ENCODE measurements around the gene EDEM2.
"Not testable (repeated sequence)": the region's sequence is repeated elsewhere in the genome, so short reads cannot be mapped to it uniquely, and the experiment has no call there.

Gene EDEM2

DNA sequence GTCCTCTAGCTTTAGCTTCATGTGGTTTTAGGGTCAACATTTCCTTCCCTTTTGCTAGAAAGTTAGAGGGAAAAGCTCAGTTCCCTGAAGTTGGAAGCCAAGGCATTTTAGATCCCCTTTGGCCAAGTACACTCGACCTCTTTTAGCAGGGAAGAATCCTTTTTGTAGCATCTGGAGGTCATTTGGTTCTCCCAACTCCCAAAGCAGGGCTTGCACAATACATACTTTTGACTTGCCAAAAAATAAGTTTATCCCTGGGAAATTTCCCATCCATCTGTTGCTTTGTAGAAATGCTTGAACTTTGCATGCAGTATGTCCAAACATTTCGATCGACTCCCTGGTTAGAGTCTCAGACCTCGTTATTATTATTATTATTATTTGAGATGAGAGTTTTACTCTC lies 4.6 kb upstream of the EDEM2 start:
- Mint-ChIP-seq H3K27ac (no peak overlapping the region), H3K27me3 (no peaks in the 10 kb centered on the region), H3K4me3 (no peak overlapping the region), H3K4me1 (ENCODE audit: low read depth) (peaks cover 14% of the 10 kb centered on the region), H3K9me3 (no peaks in the 10 kb centered on the region), H3K36me3 (ENCODE audit: low read depth) (no peaks in the 10 kb centered on the region)

DNA sequence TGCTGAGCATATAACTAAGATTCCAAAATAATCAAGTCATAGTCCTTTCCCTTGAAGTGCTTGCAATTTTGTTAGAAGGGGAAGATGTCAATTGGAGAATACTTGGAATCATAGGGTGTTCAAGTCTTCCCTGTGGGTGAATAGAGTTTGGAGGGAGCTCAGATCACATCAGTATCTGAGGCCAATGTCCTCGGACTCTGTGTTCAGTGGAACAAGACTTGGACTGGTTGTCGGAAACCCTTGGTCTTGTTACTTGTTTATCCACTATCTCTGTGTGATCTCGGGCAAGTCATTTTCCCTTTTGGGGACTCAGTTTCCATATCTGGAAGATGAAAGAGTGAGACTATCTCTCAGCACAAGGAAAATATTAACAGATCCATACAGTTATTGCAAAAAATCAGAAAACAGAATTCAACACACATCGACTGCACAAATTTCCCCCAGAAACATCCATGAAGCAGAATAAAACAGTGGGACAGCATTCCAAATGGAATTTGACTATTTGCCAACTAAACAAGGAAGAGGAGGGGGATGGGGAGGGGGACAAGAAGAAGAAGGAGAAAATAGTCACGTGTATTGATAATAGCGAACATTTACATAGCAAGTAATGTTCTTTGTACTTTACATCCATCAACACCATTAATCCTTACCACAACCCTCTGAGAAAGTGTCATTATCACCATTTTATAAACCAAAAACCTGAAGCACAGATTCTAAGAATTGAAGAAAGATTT lies 3.9 kb upstream of the EDEM2 start:
- no peaks in the 10 kb centered on the region for H3K27me3 Mint-ChIP-seq
- H3K9me3 Mint-ChIP-seq: no peaks in the 10 kb centered on the region
- no peak overlapping the region for H3K4me3 Mint-ChIP-seq
- H3K36me3 Mint-ChIP-seq (ENCODE audit: low read depth): no peaks in the 10 kb centered on the region
- H3K27ac Mint-ChIP-seq: no peak overlapping the region
- H3K4me1 Mint-ChIP-seq (ENCODE audit: low read depth): peaks cover 19% of the 10 kb centered on the region

DNA sequence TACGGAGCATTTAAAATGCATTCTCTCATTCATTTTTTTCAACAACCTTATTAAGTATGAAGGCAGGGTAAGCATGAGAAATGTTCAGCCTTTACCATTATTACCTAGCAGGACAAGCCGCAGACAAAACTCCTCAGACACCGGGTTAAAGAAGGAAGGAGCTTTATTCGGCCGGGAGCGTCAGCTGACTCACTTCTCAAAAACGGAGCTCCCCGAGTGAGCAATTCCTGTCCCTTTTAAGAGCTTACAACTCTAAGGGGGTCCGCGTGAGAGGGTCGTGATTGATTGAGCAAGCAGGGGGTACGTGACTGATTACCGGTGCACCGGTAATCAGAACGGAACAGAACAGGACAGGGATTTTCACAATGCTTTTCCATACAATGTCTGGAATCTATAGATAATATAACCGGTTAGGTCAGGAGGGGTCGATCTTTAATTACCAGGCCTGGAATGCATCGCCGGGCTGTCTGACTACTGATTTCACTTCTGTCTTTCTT lies 487 bp upstream of the EDEM2 start:
- not testable (repeated sequence) for H3K27me3 Mint-ChIP-seq; H3K36me3 Mint-ChIP-seq (ENCODE audit: low read depth); H3K9me3 Mint-ChIP-seq
- peak overlapping the region; percentile 91 for H3K4me3 Mint-ChIP-seq
- peak overlapping the region; percentile 93 for H3K27ac Mint-ChIP-seq
- peaks cover 32% of the 10 kb centered on the region for H3K4me1 Mint-ChIP-seq (ENCODE audit: low read depth)

DNA sequence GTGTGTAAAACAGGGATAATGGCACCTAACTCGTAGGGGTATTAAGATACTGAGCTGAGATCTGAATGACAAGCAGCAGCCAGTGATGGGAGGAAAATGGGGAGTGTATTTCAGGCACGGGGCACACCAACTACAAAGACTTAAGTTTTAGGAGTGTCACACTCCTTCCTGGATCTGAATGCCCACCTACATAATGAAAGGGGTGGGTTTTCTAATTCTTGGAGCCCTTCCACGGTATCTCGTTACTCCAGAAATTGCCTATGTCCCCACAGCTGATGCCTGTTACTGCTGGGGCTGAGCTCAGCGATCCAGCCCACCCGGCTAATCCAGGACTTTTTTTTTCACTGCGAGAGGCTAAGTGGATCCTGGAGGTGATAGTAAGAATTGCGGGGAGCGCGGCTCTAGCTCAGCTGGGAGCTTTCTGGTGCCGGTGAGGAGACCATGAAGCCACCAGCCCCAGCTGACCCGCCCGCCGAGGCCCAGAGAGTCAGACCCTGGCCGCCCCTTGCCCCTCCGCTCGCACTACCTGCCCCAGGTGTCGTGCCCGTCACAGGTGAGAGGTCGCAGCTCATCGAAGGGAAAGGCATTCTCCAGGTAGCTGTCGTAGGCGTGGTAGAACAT lies 727 bp downstream of the EDEM2 start:
- H3K9me3 Mint-ChIP-seq: no peaks in the 10 kb centered on the region
- H3K27ac Mint-ChIP-seq: peak overlapping the region; percentile 93
- peak overlapping the region; percentile 91 for H3K4me3 Mint-ChIP-seq
- peaks cover 39% of the 10 kb centered on the region for H3K4me1 Mint-ChIP-seq (ENCODE audit: low read depth)
- peaks cover 19% of the 10 kb centered on the region for H3K36me3 Mint-ChIP-seq (ENCODE audit: low read depth)
- no peaks in the 10 kb centered on the region for H3K27me3 Mint-ChIP-seq

DNA sequence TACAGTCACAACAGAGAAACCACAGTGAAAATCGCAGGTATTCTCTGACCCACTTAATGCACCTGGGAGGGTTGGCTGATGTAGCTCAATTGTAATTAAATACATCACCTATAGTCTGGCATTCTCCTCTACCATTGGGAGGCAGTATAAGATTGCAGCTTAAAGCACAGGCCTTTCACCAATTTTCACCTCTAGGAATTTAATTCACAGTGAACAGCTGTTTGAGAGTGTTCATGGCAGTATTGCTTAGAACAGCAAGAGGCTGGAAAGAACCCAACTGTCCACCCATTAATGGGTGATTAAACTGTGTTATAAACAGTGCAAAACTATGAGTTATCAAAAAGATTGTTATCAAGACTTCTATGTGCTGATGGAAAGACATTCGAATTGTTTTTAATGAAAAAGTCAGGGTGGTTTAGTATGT lies 2.0 kb downstream of the EDEM2 start:
- H3K4me1 Mint-ChIP-seq (ENCODE audit: low read depth): peaks cover 39% of the 10 kb centered on the region
- peaks cover 28% of the 10 kb centered on the region for H3K36me3 Mint-ChIP-seq (ENCODE audit: low read depth)

DNA sequence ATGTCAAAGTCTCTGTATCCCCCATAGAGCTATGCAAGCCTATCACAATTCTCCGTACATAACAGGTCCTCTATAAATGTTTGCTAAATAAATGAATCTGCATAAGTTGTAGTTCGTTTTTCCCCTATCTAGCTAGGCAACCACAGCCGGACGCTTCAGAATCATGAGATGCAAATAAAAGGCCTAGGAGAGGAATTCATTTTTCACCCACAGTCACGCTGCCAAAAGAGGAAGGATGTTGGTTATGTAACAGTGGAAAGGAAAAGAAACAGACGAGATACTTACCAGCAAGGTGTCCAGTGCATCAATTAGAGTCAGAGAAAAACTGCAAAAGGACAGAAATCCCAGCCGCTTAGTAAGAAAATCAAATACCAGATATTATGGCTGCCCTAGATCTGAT lies 2.4 kb downstream of the EDEM2 start:
- H3K4me1 Mint-ChIP-seq (ENCODE audit: low read depth): peaks cover 39% of the 10 kb centered on the region
- no peak overlapping the region for H3K4me3 Mint-ChIP-seq
- no peaks in the 10 kb centered on the region for H3K9me3 Mint-ChIP-seq
- no peaks in the 10 kb centered on the region for H3K27me3 Mint-ChIP-seq
- H3K27ac Mint-ChIP-seq: peak overlapping the region; percentile 60
- H3K36me3 Mint-ChIP-seq (ENCODE audit: low read depth): peaks cover 28% of the 10 kb centered on the region

More for the DNA sequence above, 2.0 kb downstream of the EDEM2 start:
- Mint-ChIP-seq H3K27ac (peak overlapping the region; percentile 16), H3K4me3 (peak overlapping the region; percentile 58), H3K27me3 (no peaks in the 10 kb centered on the region), H3K9me3 (no peaks in the 10 kb centered on the region)

DNA sequence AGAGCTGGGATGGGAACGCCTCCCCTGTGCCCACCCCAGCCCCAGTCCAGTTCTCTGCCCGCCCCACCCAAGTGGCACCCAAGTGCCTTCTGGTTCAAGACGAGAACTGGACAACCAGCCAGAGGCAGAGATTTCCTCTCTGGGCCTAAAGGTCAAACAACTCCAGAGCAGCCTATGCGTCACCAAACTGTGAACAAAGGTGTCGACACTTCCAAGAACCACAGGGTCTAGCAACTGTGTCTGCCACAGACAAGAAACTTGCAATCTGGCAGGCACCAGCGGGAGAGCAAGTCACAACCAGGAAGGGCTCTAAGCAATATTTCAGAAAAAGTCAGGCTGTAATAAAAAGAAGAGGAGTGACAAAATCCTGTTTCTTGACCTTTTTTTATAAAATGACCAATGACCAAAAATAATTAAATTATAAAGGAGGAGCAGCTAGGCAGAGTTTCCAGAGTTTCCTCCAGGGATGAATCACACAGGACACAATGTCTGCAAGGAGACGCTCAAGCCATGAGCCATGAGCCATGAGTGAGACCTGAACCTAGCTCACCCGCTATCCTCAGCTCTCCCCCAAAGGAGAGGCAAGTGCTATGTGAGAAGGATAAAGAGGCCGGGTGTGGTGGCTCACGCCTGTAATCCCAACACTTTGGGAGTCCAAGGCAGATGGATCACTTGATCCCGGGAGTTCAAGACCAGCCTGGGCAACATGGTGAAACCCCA lies 11.1 kb downstream of the EDEM2 start:
- Mint-ChIP-seq H3K4me1 (ENCODE audit: low read depth) (no peaks in the 10 kb centered on the region), H3K36me3 (ENCODE audit: low read depth) (peaks cover 38% of the 10 kb centered on the region), H3K4me3 (no peak overlapping the region), H3K9me3 (no peaks in the 10 kb centered on the region), H3K27me3 (no peaks in the 10 kb centered on the region), H3K27ac (no peak overlapping the region)

DNA sequence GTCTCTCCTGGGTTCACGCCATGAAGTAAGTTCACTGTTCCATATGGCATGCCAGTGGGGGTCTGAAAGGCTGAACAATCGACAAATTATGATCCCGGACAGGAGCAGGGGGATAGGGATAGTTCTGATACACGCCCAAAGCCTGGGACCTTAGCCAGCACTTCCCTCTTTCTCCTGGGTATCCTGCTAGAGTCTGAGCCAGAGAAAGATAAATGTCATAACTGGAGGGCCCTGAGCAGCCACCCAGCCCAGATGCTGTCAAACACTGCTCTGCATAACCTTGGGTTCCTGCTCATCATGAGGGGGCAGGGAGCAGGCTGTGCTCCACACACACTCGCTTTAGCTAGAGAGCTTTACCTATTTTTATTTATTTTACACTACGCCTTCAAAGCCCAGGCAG lies 12.3 kb downstream of the EDEM2 start:
- H3K36me3 Mint-ChIP-seq (ENCODE audit: low read depth): peaks cover 39% of the 10 kb centered on the region
- H3K9me3 Mint-ChIP-seq: no peaks in the 10 kb centered on the region
- H3K27ac Mint-ChIP-seq: no peak overlapping the region
- no peaks in the 10 kb centered on the region for H3K27me3 Mint-ChIP-seq
- no peaks in the 10 kb centered on the region for H3K4me1 Mint-ChIP-seq (ENCODE audit: low read depth)
- no peak overlapping the region for H3K4me3 Mint-ChIP-seq

DNA sequence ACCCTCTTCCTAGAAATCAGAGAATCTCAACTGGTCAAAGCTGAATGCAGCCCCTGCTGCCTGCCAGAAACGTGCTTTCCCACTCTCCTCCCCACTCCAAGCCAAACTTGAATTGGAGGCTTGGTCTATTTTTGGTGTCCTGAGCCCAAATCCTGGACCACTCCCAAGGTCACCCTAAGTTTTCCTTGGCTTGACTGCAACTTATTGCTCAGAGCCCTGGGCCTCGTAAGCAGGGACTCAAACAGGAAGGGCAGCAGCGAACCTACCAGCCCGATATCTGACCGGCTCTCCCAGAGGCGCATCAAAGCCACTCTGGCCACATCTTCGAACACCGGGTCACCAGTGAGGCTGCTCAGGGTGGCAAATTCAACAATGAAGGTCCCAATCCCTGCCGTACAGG lies 12.7 kb downstream of the EDEM2 start:
- Mint-ChIP-seq H3K4me3 (no peak overlapping the region), H3K9me3 (no peaks in the 10 kb centered on the region), H3K27me3 (no peaks in the 10 kb centered on the region), H3K27ac (peak overlapping the region; percentile 58), H3K4me1 (ENCODE audit: low read depth) (no peaks in the 10 kb centered on the region), H3K36me3 (ENCODE audit: low read depth) (peaks cover 39% of the 10 kb centered on the region)

DNA sequence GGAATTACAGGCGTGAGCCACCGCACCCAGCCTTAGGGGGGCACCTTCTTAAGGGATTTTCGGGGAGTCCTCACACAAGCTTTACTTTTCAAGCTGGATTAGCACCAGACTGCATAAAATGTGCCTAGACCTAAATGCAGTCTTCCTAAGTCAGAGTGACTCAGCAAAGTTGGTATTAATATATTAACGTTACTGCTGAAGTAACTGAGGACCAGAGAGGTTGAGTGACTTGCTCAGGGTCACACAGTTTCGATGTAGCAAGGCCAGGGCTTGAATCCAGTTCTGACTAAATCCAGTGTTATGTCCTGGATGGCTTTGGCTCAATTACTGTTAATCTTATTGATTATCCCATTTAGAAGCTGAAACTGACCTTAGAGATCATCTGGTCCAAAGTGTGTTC lies 13.4 kb downstream of the EDEM2 start:
- peak overlapping the region; percentile 55 for H3K27ac Mint-ChIP-seq
- no peaks in the 10 kb centered on the region for H3K27me3 Mint-ChIP-seq
- no peaks in the 10 kb centered on the region for H3K9me3 Mint-ChIP-seq
- H3K4me3 Mint-ChIP-seq: no peak overlapping the region
- H3K4me1 Mint-ChIP-seq (ENCODE audit: low read depth): no peaks in the 10 kb centered on the region
- H3K36me3 Mint-ChIP-seq (ENCODE audit: low read depth): peaks cover 39% of the 10 kb centered on the region

DNA sequence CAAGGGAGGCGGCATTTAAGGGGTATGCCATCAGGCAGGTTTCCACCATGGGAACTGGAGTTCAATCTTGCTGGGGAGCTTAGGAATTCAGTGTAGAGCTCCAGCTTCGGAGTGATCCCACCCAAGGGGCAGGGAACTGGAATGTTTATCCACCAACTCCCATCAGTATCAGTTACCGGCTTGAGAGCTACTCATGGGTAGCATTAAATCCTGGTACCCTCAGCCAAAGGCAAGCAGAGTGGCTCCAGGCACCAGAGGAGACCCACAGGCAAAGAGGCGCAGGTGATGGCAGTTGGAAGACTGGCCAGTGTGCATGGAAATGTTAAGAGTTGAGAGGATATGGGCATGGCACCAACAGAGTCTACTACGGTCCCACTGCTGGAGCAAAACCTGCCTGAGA lies 14.1 kb downstream of the EDEM2 start:
- H3K36me3 Mint-ChIP-seq (ENCODE audit: low read depth): peaks cover 39% of the 10 kb centered on the region
- no peak overlapping the region for H3K27ac Mint-ChIP-seq
- no peaks in the 10 kb centered on the region for H3K4me1 Mint-ChIP-seq (ENCODE audit: low read depth)
- H3K27me3 Mint-ChIP-seq: no peaks in the 10 kb centered on the region
- H3K4me3 Mint-ChIP-seq: no peak overlapping the region
- no peaks in the 10 kb centered on the region for H3K9me3 Mint-ChIP-seq

DNA sequence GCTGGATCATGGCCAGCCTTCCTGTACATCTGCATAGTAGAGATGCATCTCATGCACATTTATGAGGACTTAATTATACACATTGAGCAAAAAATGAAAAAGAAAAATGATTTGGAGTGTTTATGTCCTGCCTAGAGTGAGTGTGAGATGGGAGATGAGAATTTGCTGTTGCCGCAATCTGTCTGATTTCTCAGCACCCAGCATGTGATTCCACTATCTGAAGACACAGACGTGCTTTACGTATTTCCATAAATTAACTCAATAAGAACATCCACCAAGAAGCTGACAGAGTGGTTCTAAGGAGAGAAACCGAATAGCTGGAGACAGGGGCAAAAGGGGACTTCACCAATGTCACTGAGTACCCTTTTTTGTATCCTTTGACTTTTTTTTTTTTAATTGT lies 15.2 kb downstream of the EDEM2 start:
- Mint-ChIP-seq H3K27me3 (no peaks in the 10 kb centered on the region), H3K36me3 (ENCODE audit: low read depth) (peaks cover 42% of the 10 kb centered on the region), H3K4me1 (ENCODE audit: low read depth) (no peaks in the 10 kb centered on the region), H3K9me3 (no peaks in the 10 kb centered on the region), H3K27ac (no peak overlapping the region), H3K4me3 (no peak overlapping the region)

DNA sequence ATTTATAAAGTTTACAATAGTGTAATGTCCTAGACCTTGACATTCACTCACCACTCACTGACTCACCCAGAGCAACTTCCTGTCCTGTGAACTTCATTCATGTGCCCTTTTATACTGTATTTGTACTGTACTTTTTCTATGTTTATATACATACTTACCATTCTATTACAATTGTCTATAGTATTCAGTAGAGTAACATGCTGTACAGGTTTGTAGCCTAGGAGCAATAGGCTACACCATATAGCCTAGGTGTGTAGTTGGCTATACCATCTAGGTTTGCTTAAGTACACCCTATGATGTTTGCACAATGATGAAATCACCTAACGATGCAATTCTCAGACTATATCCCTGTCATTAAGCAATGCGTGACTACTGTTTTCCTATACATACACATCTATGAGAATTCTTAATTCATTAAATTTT lies 17.5 kb downstream of the EDEM2 start:
- Mint-ChIP-seq H3K36me3 (ENCODE audit: low read depth) (peaks cover 51% of the 10 kb centered on the region), H3K4me1 (ENCODE audit: low read depth) (no peaks in the 10 kb centered on the region), H3K4me3 (no peak overlapping the region), H3K27me3 (no peaks in the 10 kb centered on the region), H3K9me3 (no peaks in the 10 kb centered on the region), H3K27ac (no peak overlapping the region)

DNA sequence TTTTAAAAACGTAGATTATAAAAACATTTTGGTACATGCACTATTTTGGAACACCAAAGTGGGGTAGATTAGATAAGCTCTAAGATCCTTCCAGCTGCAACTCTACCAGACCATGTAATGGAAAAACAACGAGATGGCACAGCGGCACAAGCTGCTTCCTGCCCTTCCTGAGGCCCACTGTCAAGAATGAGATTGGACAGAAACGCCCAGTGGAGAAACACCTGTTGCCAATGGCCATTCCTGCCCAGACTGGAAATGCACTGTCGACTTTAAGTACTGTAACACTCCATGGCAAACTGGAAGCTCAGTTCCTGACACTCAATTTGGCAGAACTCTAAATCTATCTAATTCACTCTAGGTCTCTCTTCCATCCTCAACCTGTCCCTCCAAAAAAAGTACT lies 21.4 kb downstream of the EDEM2 start:
- peaks cover 46% of the 10 kb centered on the region for H3K36me3 Mint-ChIP-seq (ENCODE audit: low read depth)
- no peak overlapping the region for H3K27ac Mint-ChIP-seq
- no peak overlapping the region for H3K4me3 Mint-ChIP-seq
- H3K9me3 Mint-ChIP-seq: no peaks in the 10 kb centered on the region
- H3K4me1 Mint-ChIP-seq (ENCODE audit: low read depth): no peaks in the 10 kb centered on the region
- H3K27me3 Mint-ChIP-seq: no peaks in the 10 kb centered on the region

DNA sequence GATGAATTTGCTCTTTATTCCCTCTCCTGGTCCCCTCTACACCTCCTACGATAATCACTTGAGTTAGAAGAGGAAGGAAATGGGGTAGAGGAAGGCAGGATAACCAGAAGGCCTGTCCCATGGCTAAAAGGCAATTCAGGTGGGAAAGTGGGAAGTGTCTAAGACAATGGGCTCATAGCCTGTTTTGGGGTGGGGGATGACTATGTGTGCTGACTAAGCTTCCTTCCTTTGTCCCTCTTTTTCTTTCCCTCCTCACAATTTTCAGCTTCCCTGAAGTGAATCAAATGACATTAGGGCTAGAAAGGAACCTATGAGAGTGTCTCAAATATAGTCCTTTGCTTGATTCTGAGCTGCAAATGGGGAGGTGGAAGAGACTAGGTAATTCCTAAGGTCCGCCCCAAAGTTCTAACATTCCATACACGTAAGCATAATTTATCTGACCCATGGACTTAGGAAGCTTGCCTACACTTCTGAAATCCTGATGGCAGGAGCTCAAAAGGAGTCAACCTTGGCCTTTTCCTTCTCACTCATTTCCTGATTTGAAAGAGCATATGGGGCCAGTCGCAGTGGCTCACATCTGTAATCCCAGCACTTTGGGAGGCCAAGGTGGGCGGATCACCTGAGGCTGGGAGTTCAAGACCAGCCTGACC lies 24.3 kb downstream of the EDEM2 start:
- Mint-ChIP-seq H3K27ac (no peak overlapping the region), H3K9me3 (no peaks in the 10 kb centered on the region), H3K36me3 (ENCODE audit: low read depth) (peaks cover 56% of the 10 kb centered on the region), H3K4me1 (ENCODE audit: low read depth) (no peaks in the 10 kb centered on the region), H3K27me3 (no peaks in the 10 kb centered on the region), H3K4me3 (no peak overlapping the region)
